Ramos (cell line): Measurements from ENCODE around the gene ACBD5.
"Not testable (repeated sequence)": the region's sequence is repeated elsewhere in the genome, so short reads cannot be mapped to it uniquely, and the experiment has no call there.

Experiments
- in situ Hi-C: fragments of 300-500 bp; cut with MboI; formaldehyde crosslinking; loops from one replicate; pipeline ENCODE4 v1.14.3; 2022; ENCODE audit warnings: low sequenced_read_pairs; ENCODE audit not compliant: unreplicated experiment

Gene ACBD5

GRCh38 chr10:27241652-27242472 lies 1.3 kb upstream of the ACBD5 start:
- in situ Hi-C loops: no loop called here

GRCh38 chr10:27241010-27241651 lies 534 bp upstream of the ACBD5 start:
- in situ Hi-C loops: no loop called here

GRCh38 chr10:27237531-27237930 lies 3.1 kb downstream of the ACBD5 start:
- in situ Hi-C loops: not testable (repeated sequence)

GRCh38 chr10:27236589-27237128 lies 3.9 kb downstream of the ACBD5 start:
- in situ Hi-C loops: not testable (repeated sequence)

GRCh38 chr10:27235706-27236105 lies 4.9 kb downstream of the ACBD5 start:
- in situ Hi-C loops: no loop called here

- in situ Hi-C loops: no loop called here
Measured at GRCh38 chr10:27230022-27230421, 10.6 kb downstream of the ACBD5 start.

GRCh38 chr10:27225642-27226257 lies 14.8 kb downstream of the ACBD5 start:
- in situ Hi-C loops: no loop called here

- in situ Hi-C loops: no loop called here
Measured at GRCh38 chr10:27225011-27225590, 15.5 kb downstream of the ACBD5 start.

GRCh38 chr10:27223964-27224363 lies 16.6 kb downstream of the ACBD5 start:
- in situ Hi-C loops: loop anchor here (5.0 kb wide), 1 partner anchor 133 kb away; no protein-coding TSS in a partner anchor

GRCh38 chr10:27207350-27207749 lies 33.2 kb downstream of the ACBD5 start:
- in situ Hi-C loops: no loop called here

GRCh38 chr10:27203806-27204205 lies 36.8 kb downstream of the ACBD5 start:
- in situ Hi-C loops: no loop called here

GRCh38 chr10:27197980-27198620 lies 42.5 kb downstream of the ACBD5 start:
- in situ Hi-C loops: no loop called here

GRCh38 chr10:27192284-27192683 lies 48.3 kb downstream of the ACBD5 start:
- in situ Hi-C loops: no loop called here

- in situ Hi-C loops: no loop called here
Measured at GRCh38 chr10:27190508-27190907, 50.1 kb downstream of the ACBD5 start.

GRCh38 chr10:27188897-27189296 lies 51.7 kb downstream of the ACBD5 start:
- in situ Hi-C loops: no loop called here

GRCh38 chr10:27188259-27188658 lies 52.3 kb downstream of the ACBD5 start:
- in situ Hi-C loops: no loop called here

GRCh38 chr10:27169849-27170248 lies 70.7 kb downstream of the ACBD5 start:
- in situ Hi-C loops: no loop called here

- in situ Hi-C loops: no loop called here
Measured at GRCh38 chr10:27158421-27158820, 82.2 kb downstream of the ACBD5 start.

- in situ Hi-C loops: no loop called here
Measured at GRCh38 chr10:27157150-27157549, 83.4 kb downstream of the ACBD5 start.

GRCh38 chr10:27156566-27156965 lies 84.0 kb downstream of the ACBD5 start:
- in situ Hi-C loops: not testable (repeated sequence)
